Stimulated activated CD4-positive, alpha-beta T cell treated with anti-CD3 and anti-CD28 coated beads, Interleukin-15, amount 100 ng/mL, for 24 hours (primary cell): ENCODE results near the gene NRTN.
"Not testable (repeated sequence)": the region's sequence is repeated elsewhere in the genome, so short reads cannot be mapped to it uniquely, and the experiment has no call there.

ENCODE experiments used
- DNase-seq: peaks from one replicate; pipeline ENCODE4 v3.0.0-alpha.2; 2020

Gene NRTN

GRCh38 chr19:5873617-5874199 lies 68.8 kb downstream of the NRTN start:
- no peak for DNase-seq

- DNase-seq = not testable (repeated sequence)
Observed at GRCh38 chr19:5874496-5874895, 69.6 kb downstream of the NRTN start.

GRCh38 chr19:5877427-5877826 lies 72.6 kb downstream of the NRTN start:
- DNase-seq = no peak

GRCh38 chr19:5877882-5878281 lies 73.0 kb downstream of the NRTN start:
- no peak for DNase-seq
